ENCODE results near the gene ZNF625.

- TF ChIP-seq, protein P1, sequence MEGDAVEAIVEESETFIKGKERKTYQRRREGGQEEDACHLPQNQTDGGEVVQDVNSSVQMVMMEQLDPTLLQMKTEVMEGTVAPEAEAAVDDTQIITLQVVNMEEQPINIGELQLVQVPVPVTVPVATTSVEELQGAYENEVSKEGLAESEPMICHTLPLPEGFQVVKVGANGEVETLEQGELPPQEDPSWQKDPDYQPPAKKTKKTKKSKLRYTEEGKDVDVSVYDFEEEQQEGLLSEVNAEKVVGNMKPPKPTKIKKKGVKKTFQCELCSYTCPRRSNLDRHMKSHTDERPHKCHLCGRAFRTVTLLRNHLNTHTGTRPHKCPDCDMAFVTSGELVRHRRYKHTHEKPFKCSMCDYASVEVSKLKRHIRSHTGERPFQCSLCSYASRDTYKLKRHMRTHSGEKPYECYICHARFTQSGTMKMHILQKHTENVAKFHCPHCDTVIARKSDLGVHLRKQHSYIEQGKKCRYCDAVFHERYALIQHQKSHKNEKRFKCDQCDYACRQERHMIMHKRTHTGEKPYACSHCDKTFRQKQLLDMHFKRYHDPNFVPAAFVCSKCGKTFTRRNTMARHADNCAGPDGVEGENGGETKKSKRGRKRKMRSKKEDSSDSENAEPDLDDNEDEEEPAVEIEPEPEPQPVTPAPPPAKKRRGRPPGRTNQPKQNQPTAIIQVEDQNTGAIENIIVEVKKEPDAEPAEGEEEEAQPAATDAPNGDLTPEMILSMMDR (IDR thresholded peaks at IDR 0.05): no peak
- TF ChIP-seq POLR2A (IDR thresholded peaks at IDR 0.05) (no peak), POLR2AphosphoS5 (IDR thresholded peaks at IDR 0.05) (no peak)
These were observed 11.2 kb downstream of the ZNF625 start for GRCh38 chr19:12145348-12145747.
